Activated naive CD4-positive, alpha-beta T cell (primary cell): ENCODE data around the gene DDX54.
"Not testable (repeated sequence)": the region's sequence is repeated elsewhere in the genome, so short reads cannot be mapped to it uniquely, and the experiment has no call there.

Source experiments
- DNase-seq, 4 experiments: peaks; one replicate each; lab custom pipeline; 2025; lab: John Stamatoyannopoulos, UW

The DDX54 gene

GRCh38 chr12:113119980-113120669 is 65.2 kb downstream of the DDX54 start:
- no peak for DNase-seq

DNA sequence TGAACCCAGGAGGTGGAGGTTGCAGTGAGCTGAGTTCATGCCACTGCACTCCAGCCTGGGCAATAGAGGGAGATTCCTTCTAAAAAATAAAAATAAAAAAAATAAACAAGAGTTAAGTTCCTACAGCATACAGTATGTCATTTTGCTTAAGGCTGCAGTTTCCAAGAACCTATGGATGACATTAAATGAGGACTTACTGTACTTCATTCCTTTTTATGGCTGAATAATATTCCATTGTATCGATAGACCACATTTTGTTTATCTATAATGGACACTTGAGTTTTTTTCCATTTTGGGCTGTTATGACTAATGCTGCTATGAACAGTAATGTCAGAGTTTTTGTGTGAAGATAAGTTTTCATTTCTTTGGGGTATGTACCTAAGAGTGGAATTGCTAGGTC is 67.1 kb downstream of the DDX54 start:
- DNase-seq, result no peak

DNA sequence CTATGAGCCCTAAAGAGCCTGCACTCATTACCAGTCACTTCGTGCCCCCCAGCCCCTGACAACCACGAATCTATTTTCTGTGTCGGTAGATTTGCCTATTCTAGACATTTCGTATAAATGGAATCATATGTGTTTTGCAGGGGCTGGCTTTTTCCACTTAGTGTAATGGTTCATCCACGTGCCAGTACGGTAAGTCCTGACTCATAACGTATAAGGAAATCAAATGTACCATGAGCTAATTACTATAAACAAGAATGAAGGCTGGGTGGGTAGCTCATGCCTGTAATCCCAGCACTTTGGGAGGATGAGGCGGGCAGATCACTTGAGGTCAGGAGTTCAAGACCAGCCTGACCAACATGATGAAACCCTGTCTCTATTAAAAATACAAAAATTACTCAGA is 67.6 kb downstream of the DDX54 start:
- DNase-seq, result not testable (repeated sequence)

GRCh38 chr12:113116875-113117274 is 68.4 kb downstream of the DDX54 start:
- DNase-seq, result no peak

- DNase-seq, result no peak
These were observed 69.7 kb downstream of the DDX54 start for GRCh38 chr12:113115455-113116126.

DNA sequence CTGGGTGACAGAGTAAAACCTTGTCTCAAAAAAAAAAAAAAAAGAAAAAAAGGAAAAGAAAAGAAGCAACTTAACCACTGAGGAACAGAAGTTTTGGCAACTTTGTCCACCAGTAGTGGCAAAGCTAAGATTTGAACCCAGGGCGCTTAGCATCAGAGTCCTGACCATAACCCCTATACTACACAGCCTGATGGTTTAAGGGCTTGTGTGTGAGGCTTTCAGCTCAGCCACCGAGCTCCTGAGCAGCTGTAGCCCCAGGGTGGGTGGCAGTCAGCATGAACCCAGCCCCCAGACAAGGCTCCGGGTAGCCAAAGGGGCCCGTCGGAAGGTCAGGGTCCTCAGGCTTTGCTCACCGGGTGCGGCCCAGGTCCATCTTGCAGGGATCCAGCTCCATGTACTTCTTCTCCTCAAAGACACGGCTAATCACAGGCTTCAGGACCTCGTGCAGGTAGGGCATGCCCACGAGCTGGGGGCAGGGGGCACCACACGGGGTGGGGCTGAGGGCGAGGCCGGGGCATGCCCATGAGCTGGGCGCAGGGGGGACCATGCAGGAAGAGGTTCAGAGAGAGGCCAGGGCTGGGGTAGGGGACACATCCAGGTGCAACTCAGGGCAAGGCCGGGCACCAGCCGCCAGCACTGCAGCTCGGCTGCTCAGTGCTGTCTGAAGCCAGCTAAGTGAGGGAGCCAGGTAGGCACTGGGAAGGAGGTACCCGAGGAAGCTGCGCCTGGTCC is 70.7 kb downstream of the DDX54 start:
- no peak for DNase-seq

DNA sequence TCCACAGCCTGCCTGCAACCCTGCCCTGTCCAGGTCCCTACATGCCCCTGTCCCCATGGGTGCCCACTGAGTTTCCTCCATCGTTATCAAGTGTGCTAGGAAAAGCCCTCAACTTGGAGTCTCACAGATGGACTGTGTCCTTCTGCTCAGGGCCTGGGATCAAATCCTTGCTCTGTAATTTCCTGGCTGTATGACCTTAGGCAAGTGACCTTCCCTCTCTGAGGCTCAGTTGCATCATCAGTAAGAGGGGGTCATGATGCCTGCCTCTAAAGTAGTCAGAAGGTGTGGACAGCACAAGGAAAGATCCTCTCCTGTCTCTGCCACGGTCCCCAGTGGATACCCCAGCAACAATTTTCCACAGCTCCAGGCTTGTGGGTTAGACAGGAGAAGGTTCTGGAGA is 71.9 kb downstream of the DDX54 start:
- no peak for DNase-seq

GRCh38 chr12:113112043-113112899 is 73.0 kb downstream of the DDX54 start:
- DNase-seq, result no peak

DNA sequence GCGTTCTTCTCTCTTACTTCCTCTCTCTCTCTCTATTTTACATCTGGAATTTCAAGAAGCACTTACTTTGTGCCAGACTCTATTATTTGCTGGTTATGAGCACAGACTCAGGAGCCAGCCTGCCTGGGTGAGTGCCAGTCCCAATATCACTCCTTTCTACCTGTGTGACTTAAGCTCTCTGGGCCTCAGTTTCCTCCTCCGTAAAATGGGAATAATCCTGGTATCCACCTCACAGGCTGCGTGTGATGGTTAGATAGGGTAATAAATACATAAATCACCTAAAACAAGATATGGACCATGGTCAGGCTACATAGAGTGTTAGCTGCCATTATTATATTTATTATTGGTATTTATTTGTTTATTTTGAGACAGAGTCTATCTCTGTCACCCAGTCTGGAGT is 74.0 kb downstream of the DDX54 start:
- DNase-seq, result no peak

- no peak for DNase-seq
These were observed 75.2 kb downstream of the DDX54 start for GRCh38 chr12:113109872-113110599.

DNA sequence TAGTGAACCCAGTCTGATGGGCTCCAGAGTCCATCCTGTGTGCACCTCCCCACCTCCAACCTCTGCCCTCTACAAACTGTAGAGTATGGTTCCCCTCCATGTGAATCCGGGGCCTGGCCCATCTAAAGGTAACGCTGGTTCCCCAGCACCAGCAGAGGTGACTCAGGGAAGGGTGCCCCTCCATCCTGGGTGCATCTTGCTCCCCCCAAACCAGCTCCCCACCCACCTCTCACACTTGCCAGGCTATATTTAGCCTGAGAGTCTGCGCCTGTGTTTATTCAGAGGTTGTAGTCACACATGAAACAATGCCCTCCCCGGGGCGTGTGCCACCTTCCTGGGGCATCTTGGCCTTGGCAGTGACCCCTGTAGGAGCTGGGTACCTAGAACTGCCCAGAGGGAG is 75.9 kb downstream of the DDX54 start:
- DNase-seq, result no peak

DNA sequence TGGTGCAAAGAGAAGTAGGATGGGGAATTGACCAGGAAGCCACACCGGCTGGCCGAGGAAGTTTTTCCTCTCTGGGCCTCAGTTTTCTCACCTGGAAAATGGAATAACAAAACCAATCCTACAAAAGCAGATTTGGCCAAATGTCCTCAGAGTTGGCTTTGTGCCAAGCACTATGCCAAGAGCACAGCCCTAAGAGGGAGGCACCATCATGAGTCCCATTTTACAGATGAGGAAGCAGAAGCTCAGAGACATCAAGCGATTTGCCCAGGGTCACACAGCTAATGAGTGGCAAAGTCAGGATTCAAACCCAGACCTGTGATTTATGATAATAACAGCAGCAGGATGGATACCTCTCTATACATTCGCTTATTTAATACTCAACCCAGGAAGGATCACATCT is 77.0 kb downstream of the DDX54 start:
- DNase-seq, result no peak
